SU-DHL-6 (cell line): ENCODE results near the gene PKHD1.

Source experiments
- EZH2phosphoT487 ChIP-seq: fragments of 200-600 bp; sonication (generic), shearing (Covaris generic); conservative IDR thresholded peaks from 2 replicates; pipeline ENCODE4 v1.6.1; 2018; ENCODE audit warnings: mild to moderate bottlenecking, antibody characterized with exemption, low read length, moderate library complexity, mixed read lengths
- TF ChIP-seq, protein P1 (sequence below): fragments of 200-600 bp; sonication (generic); IDR thresholded peaks from one replicate; pipeline ENCODE4 v1.5.1; 2017; ENCODE audit warnings: antibody characterized with exemption, mild to moderate bottlenecking, low read length, moderate library complexity; ENCODE audit not compliant: insufficient read depth, poor library complexity, severe bottlenecking

DNA sequence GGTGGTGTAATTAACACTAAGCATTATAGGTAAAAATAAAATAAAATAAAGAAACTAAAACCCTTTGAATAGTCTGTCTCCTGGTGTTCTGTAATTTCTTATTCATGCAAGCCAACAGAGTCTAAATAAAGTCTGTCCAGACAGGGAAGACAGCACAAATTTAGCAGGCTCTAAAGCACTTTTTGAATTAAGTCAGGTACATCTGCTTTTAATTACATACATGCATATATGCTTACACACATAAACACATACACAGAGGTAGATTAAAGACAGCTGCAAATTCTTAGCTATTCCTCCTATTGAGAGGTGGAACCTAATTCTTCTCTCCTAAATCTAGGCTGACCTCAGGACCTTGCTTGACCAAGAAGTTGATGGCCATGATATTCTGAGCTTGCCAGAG lies 262.5 kb downstream of the PKHD1 start:
- TF ChIP-seq, protein P1, sequence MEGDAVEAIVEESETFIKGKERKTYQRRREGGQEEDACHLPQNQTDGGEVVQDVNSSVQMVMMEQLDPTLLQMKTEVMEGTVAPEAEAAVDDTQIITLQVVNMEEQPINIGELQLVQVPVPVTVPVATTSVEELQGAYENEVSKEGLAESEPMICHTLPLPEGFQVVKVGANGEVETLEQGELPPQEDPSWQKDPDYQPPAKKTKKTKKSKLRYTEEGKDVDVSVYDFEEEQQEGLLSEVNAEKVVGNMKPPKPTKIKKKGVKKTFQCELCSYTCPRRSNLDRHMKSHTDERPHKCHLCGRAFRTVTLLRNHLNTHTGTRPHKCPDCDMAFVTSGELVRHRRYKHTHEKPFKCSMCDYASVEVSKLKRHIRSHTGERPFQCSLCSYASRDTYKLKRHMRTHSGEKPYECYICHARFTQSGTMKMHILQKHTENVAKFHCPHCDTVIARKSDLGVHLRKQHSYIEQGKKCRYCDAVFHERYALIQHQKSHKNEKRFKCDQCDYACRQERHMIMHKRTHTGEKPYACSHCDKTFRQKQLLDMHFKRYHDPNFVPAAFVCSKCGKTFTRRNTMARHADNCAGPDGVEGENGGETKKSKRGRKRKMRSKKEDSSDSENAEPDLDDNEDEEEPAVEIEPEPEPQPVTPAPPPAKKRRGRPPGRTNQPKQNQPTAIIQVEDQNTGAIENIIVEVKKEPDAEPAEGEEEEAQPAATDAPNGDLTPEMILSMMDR, result no peak
- TF ChIP-seq EZH2phosphoT487, result no peak
